Kidney capillary endothelial cell (primary cell): Measurements from ENCODE around the gene CCR7.

Source experiments
- DNase-seq: peaks from one replicate; pipeline ENCODE4 v3.0.0-alpha.2; 2018; ENCODE audit warnings: low spot score

The CCR7 gene

GRCh38 chr17:40516581-40517285, 48.5 kb downstream of the CCR7 start:
- DNase-seq = peak; percentile 30

- DNase-seq = no peak
Observed at GRCh38 chr17:40515491-40516041, 49.7 kb downstream of the CCR7 start.

GRCh38 chr17:40515011-40515410, 50.3 kb downstream of the CCR7 start:
- no peak for DNase-seq

GRCh38 chr17:40514013-40514875, 51.0 kb downstream of the CCR7 start:
- no peak for DNase-seq

GRCh38 chr17:40511667-40512220, 53.5 kb downstream of the CCR7 start:
- DNase-seq = no peak

GRCh38 chr17:40511136-40511535, 54.1 kb downstream of the CCR7 start:
- DNase-seq = no peak

- DNase-seq = no peak
Observed at GRCh38 chr17:40510328-40510648, 55.0 kb downstream of the CCR7 start.

- no peak for DNase-seq
Observed at GRCh38 chr17:40509626-40510327, 55.5 kb downstream of the CCR7 start.

- no peak for DNase-seq
Observed at GRCh38 chr17:40506786-40507185, 58.5 kb downstream of the CCR7 start.
